HL-60 (cell line): ENCODE results near the gene HABP2.

Experiments used
- CTCF ChIP-seq: IDR thresholded peaks from one replicate; pipeline ENCODE4 v1.5.1; 2011; ENCODE audit warnings: low read length, control low read depth, inconsistent platforms; ENCODE audit not compliant: insufficient read depth
- POLR2AphosphoS5 ChIP-seq: IDR thresholded peaks from 2 replicates; pipeline ENCODE4 v1.6.1; 2012; ENCODE audit warnings: low read depth
- REST ChIP-seq: IDR thresholded peaks from 2 replicates; pipeline ENCODE4 v1.6.1; 2012; ENCODE audit warnings: low read depth; ENCODE audit not compliant: insufficient replicate concordance
- SPI1 ChIP-seq: IDR thresholded peaks from 2 replicates; pipeline ENCODE4 v1.6.1; 2012; ENCODE audit warnings: low read depth, mild to moderate bottlenecking, borderline replicate concordance

DNA sequence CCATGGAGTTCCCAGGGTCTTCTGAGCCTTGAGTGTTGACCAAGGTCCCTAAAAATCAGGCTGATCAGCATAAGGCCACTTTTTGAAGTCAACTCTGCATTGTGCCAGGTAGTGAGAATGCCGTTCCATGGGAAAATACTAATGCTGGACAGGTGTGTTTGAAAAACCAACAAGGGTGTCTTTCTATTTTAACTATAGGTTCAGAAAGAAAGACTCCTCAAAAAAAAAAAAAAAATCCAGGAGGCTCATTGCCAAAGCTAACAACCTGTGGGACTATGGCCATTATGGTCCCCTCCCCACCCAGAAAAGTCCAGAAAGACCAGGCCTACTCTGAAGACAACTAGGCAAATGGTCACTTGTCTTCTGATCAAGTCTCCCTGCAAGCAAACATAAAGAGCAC lies 66.5 kb downstream of the HABP2 start:
- no peak for TF ChIP-seq CTCF
- TF ChIP-seq REST = no peak
- no peak for TF ChIP-seq SPI1
- TF ChIP-seq POLR2AphosphoS5 = no peak
